ENCODE data around the gene RFC3. TPM values are rescaled to one million over a fixed set of nuclear protein-coding genes. Genes with fewer than 3 reads are reported as not detected.

The RFC3 gene
- total RNA-seq, 1 experiment from 2014 or later = 50.2 TPM

- no peaks in the 10 kb centered on the region for H3K27me3 ChIP-seq (ENCODE audit: control insufficient read depth, insufficient read depth, low read length)
- H3K4me3 ChIP-seq (ENCODE audit: insufficient read depth, low read depth, low read length) = no peak overlapping the region
- DNase-seq = no peak
- no peaks in the 10 kb centered on the region; the same call in 1 of the 2 replicates for H3K36me3 ChIP-seq (replicated peaks; ENCODE audit: control insufficient read depth, insufficient read depth, low read length)
Observed at GRCh38 chr13:33868343-33868994, 50.5 kb downstream of the RFC3 start.

- no peak for DNase-seq
- no peak overlapping the region for H3K4me3 ChIP-seq (ENCODE audit: insufficient read depth, low read depth, low read length)
- H3K27me3 ChIP-seq (ENCODE audit: control insufficient read depth, insufficient read depth, low read length) = no peaks in the 10 kb centered on the region
- H3K36me3 ChIP-seq (replicated peaks; ENCODE audit: control insufficient read depth, insufficient read depth, low read length) = no peaks in the 10 kb centered on the region; the same call in 1 of the 2 replicates
Observed at GRCh38 chr13:33869005-33869404, 51.1 kb downstream of the RFC3 start.

GRCh38 chr13:33870046-33870668 is 52.2 kb downstream of the RFC3 start:
- H3K4me3 ChIP-seq (ENCODE audit: insufficient read depth, low read depth, low read length) = no peak overlapping the region

GRCh38 chr13:33871207-33872004 is 53.5 kb downstream of the RFC3 start:
- Histone ChIP-seq H3K4me3 (ENCODE audit: insufficient read depth, low read depth, low read length) (no peak overlapping the region), H3K27me3 (ENCODE audit: control insufficient read depth, insufficient read depth, low read length) (no peaks in the 10 kb centered on the region), H3K36me3 (replicated peaks; ENCODE audit: control insufficient read depth, insufficient read depth, low read length) (no peaks in the 10 kb centered on the region; the same call in 1 of the 2 replicates)
- DNase-seq = no peak

More at GRCh38 chr13:33870046-33870668, 52.2 kb downstream of the RFC3 start:
- no peak for DNase-seq
- Histone ChIP-seq H3K36me3 (replicated peaks; ENCODE audit: control insufficient read depth, insufficient read depth, low read length) (no peaks in the 10 kb centered on the region; the same call in 1 of the 2 replicates), H3K27me3 (ENCODE audit: control insufficient read depth, insufficient read depth, low read length) (no peaks in the 10 kb centered on the region)

- no peak for DNase-seq
- no peaks in the 10 kb centered on the region; the same call in 1 of the 2 replicates for H3K36me3 ChIP-seq (replicated peaks; ENCODE audit: control insufficient read depth, insufficient read depth, low read length)
- no peaks in the 10 kb centered on the region for H3K27me3 ChIP-seq (ENCODE audit: control insufficient read depth, insufficient read depth, low read length)
- no peak overlapping the region for H3K4me3 ChIP-seq (ENCODE audit: insufficient read depth, low read depth, low read length)
Observed at GRCh38 chr13:33872005-33872351, 54.0 kb downstream of the RFC3 start.

- no peaks in the 10 kb centered on the region for H3K27me3 ChIP-seq (ENCODE audit: control insufficient read depth, insufficient read depth, low read length)
- H3K36me3 ChIP-seq (replicated peaks; ENCODE audit: control insufficient read depth, insufficient read depth, low read length) = no peaks in the 10 kb centered on the region; the same call in 1 of the 2 replicates
- DNase-seq = no peak
- no peak overlapping the region for H3K4me3 ChIP-seq (ENCODE audit: insufficient read depth, low read depth, low read length)
Observed at GRCh38 chr13:33873251-33873908, 55.4 kb downstream of the RFC3 start.

- Histone ChIP-seq H3K27me3 (ENCODE audit: control insufficient read depth, insufficient read depth, low read length) (no peaks in the 10 kb centered on the region), H3K4me3 (ENCODE audit: insufficient read depth, low read depth, low read length) (no peak overlapping the region), H3K36me3 (replicated peaks; ENCODE audit: control insufficient read depth, insufficient read depth, low read length) (no peaks in the 10 kb centered on the region)
- no peak for DNase-seq
Observed at GRCh38 chr13:33874871-33875270, 56.9 kb downstream of the RFC3 start.

GRCh38 chr13:33875618-33876401 is 57.9 kb downstream of the RFC3 start:
- H3K36me3 ChIP-seq (replicated peaks; ENCODE audit: control insufficient read depth, insufficient read depth, low read length) = no peaks in the 10 kb centered on the region
- H3K27me3 ChIP-seq (ENCODE audit: control insufficient read depth, insufficient read depth, low read length) = no peaks in the 10 kb centered on the region
- no peak overlapping the region for H3K4me3 ChIP-seq (ENCODE audit: insufficient read depth, low read depth, low read length)
- no peak for DNase-seq

- Histone ChIP-seq H3K27me3 (ENCODE audit: control insufficient read depth, insufficient read depth, low read length) (no peaks in the 10 kb centered on the region), H3K4me3 (ENCODE audit: insufficient read depth, low read depth, low read length) (no peak overlapping the region), H3K36me3 (replicated peaks; ENCODE audit: control insufficient read depth, insufficient read depth, low read length) (no peaks in the 10 kb centered on the region)
- DNase-seq = no peak
Observed at GRCh38 chr13:33876716-33877394, 58.9 kb downstream of the RFC3 start.

- Histone ChIP-seq H3K27me3 (ENCODE audit: control insufficient read depth, insufficient read depth, low read length) (no peaks in the 10 kb centered on the region), H3K4me3 (ENCODE audit: insufficient read depth, low read depth, low read length) (no peak overlapping the region), H3K36me3 (replicated peaks; ENCODE audit: control insufficient read depth, insufficient read depth, low read length) (no peaks in the 10 kb centered on the region)
- DNase-seq = no peak
Observed at GRCh38 chr13:33879118-33879517, 61.2 kb downstream of the RFC3 start.

- no peaks in the 10 kb centered on the region for H3K36me3 ChIP-seq (replicated peaks; ENCODE audit: control insufficient read depth, insufficient read depth, low read length)
- H3K27me3 ChIP-seq (ENCODE audit: control insufficient read depth, insufficient read depth, low read length) = no peaks in the 10 kb centered on the region
Observed at GRCh38 chr13:33882804-33883203, 64.9 kb downstream of the RFC3 start.

GRCh38 chr13:33884531-33885220 is 66.7 kb downstream of the RFC3 start:
- DNase-seq = no peak
- Histone ChIP-seq H3K27me3 (ENCODE audit: control insufficient read depth, insufficient read depth, low read length) (no peaks in the 10 kb centered on the region), H3K36me3 (replicated peaks; ENCODE audit: control insufficient read depth, insufficient read depth, low read length) (no peaks in the 10 kb centered on the region), H3K4me3 (ENCODE audit: insufficient read depth, low read depth, low read length) (no peak overlapping the region)

More at GRCh38 chr13:33882804-33883203, 64.9 kb downstream of the RFC3 start:
- no peak overlapping the region for H3K4me3 ChIP-seq (ENCODE audit: insufficient read depth, low read depth, low read length)
- no peak for DNase-seq

Data from H7 (cell line).